NCI-H526 (cell line): Measurements from ENCODE around the gene KMT2E.

Source experiments
- DNase-seq, 2 experiments: peaks; one replicate each; lab custom pipeline; 2025; lab: John Stamatoyannopoulos, UW

The KMT2E gene

GRCh38 chr7:105084581-105084980 lies 70.6 kb downstream of the KMT2E start:
- no peak for DNase-seq

DNA sequence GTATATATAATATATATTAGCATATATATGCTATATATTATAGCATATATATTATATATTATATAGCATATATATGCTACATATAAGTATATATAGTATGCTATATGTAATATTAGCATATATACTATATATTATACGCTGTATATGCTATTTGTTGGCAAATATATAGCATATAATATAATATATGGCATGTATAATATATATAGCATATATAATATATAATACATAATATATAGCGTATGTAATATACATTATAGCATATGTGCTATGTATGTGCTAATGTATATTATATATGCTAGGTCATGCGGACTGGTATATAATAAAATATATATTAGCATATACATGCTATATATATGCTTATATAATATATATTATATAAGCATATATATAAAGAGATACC lies 72.8 kb downstream of the KMT2E start:
- DNase-seq, result no peak

DNA sequence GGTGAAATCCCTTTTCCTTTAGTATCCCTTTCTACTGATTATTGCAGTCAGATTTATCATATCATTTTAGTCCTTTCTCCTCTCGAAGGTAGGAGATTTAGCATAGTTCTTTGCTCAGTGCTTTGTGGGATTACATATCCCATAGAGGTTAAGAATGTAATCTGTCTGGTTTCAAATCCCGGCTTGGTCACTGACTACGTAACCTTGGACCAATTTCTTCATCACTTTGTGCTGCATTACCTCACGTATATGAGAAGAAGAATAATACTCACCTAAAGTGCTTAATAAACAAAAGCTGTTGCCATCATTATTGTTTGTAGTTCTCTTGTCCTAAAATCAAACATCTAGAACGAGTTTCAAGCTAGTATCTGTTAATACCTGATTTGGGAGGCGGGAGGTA lies 74.0 kb downstream of the KMT2E start:
- DNase-seq, result no peak

DNA sequence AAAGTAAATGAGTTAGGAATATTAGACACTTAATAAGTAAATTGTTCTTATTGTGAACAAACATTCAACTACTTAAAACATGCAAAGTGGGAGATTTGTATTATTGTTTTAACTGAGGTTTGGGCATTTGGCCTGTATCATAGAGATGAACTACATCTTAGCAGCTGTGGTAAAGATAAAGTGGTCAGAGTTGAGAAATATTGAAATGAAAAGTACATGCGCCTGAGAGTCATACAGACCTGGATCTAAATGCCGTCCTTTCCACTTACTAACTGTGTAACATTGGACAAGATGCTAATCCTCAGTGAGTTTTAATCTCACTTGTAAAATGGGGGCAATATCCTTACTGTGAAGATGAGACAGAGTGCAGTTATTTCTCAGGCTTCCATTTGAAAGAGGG lies 74.5 kb downstream of the KMT2E start:
- no peak for DNase-seq

DNA sequence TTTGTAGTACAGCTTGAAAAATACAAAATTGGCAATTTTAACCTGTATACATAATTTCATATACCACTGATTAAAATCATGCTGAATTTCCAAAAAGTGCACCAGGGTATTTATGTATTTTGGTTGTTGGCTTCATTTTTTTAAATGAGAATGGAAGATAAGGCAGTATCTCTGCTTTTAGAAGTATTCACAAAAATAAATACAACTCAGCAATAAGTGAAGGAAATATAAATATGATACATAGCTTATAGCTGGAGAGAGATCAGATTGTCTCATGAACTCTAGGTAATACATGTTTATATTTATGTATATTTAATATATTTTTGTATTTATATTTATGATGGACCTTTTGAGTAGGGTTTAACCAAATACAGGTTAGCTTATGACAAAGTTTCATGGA lies 81.0 kb downstream of the KMT2E start:
- DNase-seq, result no peak

DNA sequence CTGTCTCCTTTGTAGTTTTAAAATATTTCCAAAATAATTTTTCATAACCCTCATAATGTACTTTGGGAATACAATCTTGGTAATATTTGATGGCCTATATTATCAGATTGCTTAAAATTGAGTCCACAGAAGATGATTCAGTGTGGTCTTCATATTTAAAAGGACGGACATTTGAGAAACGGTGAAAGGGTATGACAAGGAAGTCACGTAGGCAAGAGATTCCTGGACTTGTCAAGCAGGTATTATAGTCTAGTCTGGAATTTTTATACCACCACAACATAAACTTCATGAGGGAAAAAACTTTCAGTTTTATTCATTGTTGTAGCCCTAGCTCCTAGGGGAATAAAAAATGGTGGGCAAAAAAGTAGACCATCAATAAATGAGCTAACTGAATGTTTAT lies 82.3 kb downstream of the KMT2E start:
- DNase-seq, result no peak

GRCh38 chr7:105097619-105098018 lies 83.6 kb downstream of the KMT2E start:
- DNase-seq, result no peak

- no peak for DNase-seq
Observed at GRCh38 chr7:105098863-105099515, 85.0 kb downstream of the KMT2E start.

DNA sequence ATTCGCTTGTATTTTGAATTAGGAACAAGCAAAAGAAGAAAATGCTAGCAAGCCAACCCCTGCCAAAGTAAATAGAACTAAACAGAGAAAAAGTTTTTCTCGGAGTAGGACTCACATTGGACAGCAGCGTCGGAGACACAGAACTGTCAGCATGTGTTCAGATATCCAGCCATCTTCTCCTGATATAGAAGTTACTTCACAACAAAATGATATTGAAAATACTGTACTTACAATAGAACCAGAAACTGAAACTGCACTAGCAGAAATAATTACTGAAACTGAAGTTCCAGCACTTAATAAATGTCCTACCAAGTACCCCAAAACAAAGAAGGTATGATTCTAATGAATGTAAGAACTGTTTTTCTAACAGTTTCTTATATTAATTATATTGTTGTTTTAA lies 87.9 kb downstream of the KMT2E start:
- no peak for DNase-seq

GRCh38 chr7:105102557-105103352 lies 88.8 kb downstream of the KMT2E start:
- DNase-seq, result no peak

DNA sequence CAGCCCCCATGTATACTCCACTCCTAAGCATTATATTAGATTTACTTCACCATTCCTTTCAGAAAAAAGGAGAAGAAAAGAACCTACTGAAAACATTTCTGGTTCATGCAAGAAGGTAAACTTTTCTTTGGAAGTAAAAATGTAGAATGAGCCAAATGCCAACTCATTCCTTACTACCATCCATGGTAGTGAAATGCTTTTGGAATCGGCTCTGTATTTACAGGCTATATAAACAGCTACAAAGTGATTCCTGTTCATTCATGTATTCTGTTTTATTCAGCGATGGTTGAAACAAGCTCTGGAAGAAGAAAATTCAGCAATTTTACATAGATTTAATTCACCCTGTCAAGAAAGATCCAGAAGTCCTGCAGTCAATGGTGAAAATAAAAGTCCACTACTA lies 91.6 kb downstream of the KMT2E start:
- DNase-seq, result no peak

DNA sequence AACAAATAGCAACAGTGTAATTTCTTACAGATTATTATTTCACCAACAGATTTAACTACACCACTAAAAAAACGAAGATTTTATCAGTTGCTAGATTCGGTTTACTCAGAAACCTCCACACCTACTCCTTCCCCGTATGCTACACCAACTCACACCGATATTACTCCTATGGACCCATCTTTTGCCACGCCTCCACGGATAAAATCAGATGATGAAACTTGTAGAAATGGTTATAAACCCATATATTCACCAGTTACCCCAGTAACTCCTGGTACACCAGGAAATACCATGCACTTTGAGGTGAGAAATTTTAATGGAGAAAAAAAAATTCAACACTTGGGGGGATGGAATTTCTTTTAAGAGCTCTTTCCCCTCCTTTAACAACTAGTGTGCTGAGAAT lies 92.5 kb downstream of the KMT2E start:
- DNase-seq, result no peak

DNA sequence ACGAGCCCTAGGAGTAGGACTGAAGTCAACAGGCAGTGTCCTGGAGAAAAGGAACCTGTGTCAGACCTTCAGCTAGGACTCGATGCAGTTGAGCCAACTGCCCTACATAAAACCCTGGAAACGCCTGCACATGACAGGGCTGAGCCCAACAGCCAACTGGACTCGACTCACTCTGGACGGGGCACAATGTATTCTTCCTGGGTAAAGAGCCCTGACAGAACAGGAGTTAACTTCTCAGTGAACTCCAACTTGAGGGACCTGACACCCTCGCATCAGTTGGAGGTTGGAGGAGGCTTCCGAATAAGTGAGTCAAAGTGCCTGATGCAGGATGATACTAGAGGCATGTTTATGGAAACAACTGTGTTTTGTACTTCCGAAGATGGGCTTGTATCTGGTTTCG lies 93.5 kb downstream of the KMT2E start:
- DNase-seq, result no peak

- no peak for DNase-seq
Observed at GRCh38 chr7:105112440-105113418, 98.7 kb downstream of the KMT2E start.

DNA sequence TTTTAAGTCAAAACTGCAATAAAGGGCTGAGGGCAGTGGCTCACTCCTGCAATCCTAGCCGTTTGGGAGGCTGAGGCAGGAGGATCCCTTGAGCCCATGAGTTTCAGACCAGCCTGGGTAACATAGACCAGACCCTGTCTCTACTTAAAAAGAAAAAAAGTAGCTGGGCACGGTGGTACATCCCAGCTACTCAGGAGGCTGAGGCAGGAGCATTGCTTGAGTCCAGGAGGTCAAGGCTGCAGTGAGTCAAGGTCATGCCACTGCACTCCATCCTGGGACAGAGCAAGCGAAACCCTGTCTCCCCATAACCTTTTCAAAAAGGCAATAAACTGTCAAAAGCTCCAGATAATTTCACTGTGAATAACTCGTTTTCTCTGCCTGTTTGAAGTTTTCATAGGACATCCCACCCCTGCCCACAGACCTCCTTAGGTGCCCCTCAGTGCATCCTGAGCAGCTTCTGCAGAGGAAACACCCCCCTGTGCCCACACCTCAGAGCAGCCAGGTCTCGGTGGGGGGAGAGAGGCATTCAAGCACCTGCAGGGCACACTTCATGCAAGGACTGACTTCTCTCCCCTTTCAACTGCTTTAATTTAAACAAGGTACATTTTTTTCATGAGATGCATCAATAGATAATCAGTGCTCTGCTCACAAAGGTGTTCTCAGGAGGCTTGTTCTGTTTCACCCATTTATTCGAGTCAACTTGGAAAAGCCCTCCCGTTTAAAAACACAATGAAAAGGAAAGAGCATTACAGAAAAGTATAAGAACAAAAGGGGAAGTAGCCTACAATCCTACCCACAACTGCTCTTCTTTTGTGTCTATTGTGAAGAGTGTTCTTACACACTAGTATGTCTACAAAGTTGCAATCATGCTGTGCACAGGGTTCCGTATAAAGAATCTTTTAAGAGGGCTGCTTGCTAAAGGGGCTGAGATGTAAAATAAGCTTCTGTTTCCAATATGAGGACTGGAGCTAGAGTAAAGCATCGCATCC lies 104.9 kb downstream of the KMT2E start:
- no peak for DNase-seq

DNA sequence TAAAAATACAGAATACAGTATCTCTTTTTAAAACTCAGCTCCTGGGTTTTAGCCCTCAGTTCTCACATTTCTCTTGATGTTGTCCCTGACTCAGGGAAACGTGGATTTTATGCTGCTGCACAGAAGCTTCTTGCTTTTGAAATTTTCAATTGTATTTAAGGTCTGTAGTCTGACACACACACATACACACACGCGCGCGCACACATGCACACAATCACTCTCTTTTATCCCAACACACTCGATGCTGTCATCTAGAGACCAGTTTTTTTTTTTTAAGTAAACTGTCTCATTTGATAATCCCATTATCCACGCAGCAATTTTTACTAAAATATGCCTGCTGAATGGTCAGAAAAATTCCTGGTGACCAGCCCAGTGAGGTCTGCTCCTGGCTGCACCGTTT lies 108.6 kb downstream of the KMT2E start:
- no peak for DNase-seq

GRCh38 chr7:105125745-105126144 lies 111.7 kb downstream of the KMT2E start:
- DNase-seq, result no peak

DNA sequence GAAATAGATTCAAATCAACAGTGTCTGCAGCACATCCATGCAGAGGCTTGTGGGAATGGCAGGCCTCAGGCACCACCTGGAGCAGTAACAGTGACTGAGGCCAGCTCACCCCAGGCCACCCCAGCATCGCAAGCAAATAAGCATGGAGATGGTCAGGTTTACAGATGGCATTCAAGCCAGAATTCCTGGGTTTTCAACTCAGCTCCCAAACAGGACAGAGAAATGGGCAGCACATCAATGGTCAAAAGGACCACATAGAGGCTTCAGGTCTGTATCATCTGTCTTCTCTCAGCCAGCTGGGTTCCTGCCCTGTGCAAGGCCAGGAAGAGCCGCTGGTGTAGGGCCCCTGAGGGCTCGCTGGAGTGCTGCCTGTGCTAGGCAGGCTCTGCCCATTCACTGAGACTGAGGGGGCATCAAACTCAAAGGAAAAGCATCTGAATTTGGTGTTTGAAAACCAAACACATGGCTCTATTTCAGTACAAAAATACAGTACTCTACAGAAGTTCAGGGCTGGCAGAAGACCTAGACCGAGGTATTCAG lies 112.5 kb downstream of the KMT2E start:
- DNase-seq, result no peak

- DNase-seq, result no peak
Observed at GRCh38 chr7:105127179-105127578, 113.2 kb downstream of the KMT2E start.

DNA sequence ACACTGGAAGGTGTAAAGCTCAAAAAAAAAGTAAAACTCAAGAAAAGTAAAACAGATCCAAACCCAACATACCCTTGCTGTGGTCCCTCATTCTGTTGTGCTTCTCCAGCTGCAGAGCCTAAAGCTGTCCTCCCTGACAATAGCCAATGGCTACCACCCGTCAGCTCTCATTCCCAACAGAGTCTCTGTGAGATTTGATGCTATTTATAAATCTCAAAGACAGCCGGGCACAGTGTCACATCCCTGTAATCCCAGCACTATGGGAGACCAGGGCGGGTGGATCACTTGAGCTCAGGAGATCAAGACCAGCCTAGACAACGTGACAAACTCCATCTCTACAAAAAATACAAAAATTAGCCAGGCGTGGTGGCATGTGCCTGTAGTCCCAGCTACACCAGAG lies 116.0 kb downstream of the KMT2E start:
- DNase-seq, result no peak

DNA sequence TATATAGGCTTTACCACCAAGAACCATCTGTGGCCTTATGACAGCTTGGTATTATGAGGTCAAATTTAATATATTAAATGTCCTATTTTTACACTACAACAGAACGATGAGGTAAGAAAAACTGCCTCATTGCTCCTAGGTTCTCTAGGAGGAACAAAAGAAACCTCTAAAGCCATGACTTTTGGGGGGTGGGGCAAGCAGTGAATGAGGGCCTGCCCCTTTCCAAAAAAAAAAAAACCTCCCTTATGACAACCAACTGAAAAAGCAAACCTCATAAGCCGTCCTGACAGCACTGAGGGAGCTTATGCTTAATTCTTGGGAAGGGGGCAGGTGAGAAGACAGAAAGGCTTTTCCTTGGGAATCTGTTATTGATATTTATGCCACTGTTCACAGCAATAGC lies 116.6 kb downstream of the KMT2E start:
- DNase-seq, result no peak
